Neural progenitor cell (in vitro differentiated cells): ENCODE measurements around the gene PAX6.

Experiments
- CTCF ChIP-seq: fragments of 200-600 bp; sonication (generic); IDR thresholded peaks from 2 replicates; pipeline ENCODE4 v1.5.1; 2017; ENCODE audit warnings: antibody characterized with exemption, mild to moderate bottlenecking
- EZH2 ChIP-seq: fragments of 200-600 bp; sonication (generic); IDR thresholded peaks from 2 replicates; pipeline ENCODE4 v1.6.1; 2017; ENCODE audit warnings: antibody characterized with exemption, mild to moderate bottlenecking, moderate library complexity

GRCh38 chr11:31767685-31768084 is 43.4 kb downstream of the PAX6 start:
- TF ChIP-seq EZH2: no peak
- TF ChIP-seq CTCF: no peak
